Thyroid gland (tissue), 4 donors: Measurements from ENCODE around the gene KCTD19.

Experiments used
- CTCF ChIP-seq, 6 experiments: fragments of 200-600 bp in 3 of 6; fragments of 450-650 bp in 3 of 6; sonication (generic) in 3 of 6; IDR thresholded peaks; one replicate each; pipeline ENCODE4 v1.5.1; 2016 to 2019; ENCODE audit warnings: antibody characterized with exemption in 6 of 6, mild to moderate bottlenecking in 2 of 6, inconsistent platforms in 1 of 6, moderate library complexity in 1 of 6
- POLR2A ChIP-seq, 2 donors: fragments of 450-650 bp; IDR thresholded peaks; one replicate each; pipeline ENCODE4 v1.6.1; 2017; ENCODE audit warnings: antibody characterized with exemption in 2 of 2, mild to moderate bottlenecking in 2 of 2, moderate library complexity in 1 of 2

DNA sequence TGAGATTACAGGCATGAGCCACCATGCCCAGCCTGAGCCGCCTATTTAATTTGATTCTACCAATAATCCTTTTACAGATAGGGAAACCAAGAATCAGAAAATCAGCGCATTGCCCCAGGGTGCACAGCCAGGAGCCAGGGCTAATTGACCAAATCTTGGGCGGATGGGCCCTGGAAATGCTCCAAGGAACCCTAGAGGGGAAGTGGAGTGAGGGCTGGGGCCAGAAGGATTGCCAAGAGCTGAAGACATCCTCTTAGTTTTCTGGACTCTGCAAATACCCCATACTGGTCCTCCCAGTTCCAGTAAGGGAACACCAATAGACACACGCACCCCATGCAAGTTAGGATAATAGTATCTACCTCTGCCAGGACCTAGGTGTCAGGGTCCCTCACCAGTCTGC, 83.1 kb downstream of the KCTD19 start:
- TF ChIP-seq CTCF (IDR thresholded peaks at IDR 0.05): no peak
- TF ChIP-seq POLR2A (IDR thresholded peaks at IDR 0.05): no peak
